SKM-1 (cell line): ENCODE results near the gene MAEA.

Source experiments
- DNase-seq: peaks from one replicate; lab custom pipeline; 2025; ENCODE audit not compliant: unreplicated experiment; lab: John Stamatoyannopoulos, UW

MAEA gene

DNA sequence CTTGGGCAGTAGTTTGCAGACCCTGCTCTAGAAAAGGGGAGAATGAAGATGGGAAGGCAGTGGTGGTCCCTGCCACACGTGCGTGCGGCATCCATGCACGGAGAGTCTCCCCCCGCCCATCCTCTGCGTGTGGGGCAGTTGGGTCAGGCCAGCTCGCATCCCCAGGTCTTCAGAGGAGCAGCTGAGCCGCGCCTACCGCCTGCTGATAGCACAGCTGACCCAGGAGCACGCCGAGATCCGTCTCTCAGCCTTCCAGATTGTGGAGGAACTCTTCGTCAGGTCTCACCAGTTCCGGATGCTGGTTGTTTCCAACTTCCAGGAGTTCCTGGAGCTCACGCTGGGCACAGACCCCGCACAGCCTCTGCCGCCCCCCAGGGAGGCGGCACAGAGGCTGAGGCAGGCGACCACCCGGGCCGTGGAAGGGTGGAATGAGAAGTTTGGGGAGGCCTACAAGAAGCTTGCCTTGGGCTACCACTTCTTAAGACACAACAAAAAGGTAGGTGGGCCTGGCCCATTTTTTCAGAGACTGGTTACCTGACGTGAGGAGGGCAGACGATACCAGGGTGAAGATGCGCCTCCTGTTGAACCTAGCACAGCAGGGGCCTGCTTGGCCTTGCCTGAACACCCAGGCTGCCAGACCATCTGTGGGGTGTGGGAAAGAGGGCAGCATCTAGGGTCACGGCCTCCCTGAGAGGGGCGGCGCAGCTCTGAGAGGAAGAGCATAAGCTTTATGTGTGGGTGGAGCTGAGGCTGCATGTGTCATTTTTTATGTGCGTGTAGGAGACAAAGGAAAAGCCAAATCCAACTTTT, 59.9 kb downstream of the MAEA start:
- DNase-seq = no peak

DNA sequence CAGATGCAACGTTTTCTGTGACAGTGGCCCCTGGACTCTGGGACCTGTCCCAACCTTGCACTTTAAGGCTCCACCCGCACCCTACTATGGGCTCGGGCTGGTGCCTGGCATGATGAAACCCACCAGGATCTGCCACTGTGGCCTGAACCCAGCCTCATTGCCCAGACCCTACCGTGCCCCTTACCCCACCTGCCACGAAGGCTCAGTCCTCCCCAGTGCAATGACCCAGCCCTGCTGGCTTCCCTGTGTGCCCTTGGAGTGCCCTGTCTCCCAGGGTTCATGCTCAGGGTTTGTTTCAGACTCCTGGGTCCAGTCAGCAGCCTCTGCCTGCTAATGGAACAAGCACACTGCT, 60.5 kb downstream of the MAEA start:
- no peak for DNase-seq

DNA sequence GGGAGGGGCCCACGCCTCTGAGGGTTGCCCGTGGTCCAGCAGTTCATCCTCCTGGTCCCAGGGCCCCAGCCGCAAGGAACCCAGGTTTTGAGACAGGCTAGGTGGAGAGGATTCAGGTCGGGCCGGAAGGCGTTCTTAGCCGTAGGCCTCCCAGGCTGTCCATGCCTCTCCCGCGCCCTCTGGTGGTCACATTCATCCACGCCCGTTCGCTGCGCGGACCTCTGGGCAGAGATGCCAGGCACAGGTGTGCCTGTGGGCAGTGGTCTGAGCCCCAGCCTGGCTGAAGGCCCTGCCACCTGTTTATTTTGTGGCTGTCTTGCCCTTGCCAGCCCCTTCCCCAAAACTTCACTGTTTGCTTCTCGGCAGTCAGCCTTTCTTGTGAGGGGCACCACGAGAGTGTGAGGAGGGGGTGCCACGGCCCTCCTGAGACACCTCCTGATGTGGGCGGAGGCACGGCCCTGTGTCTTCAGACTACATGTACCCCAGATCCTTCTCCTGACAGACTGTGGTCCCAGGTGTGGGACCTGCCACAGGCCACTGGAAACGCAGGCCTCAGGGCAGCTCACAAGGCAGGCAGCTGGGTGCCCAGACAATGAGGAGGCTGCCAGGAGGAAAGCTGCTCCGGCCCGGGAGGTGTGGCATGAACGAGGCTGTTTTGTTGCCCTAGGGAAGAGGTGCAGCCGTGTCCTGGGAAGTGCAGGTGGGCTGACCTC, 62.3 kb downstream of the MAEA start:
- DNase-seq = peak; percentile 71

DNA sequence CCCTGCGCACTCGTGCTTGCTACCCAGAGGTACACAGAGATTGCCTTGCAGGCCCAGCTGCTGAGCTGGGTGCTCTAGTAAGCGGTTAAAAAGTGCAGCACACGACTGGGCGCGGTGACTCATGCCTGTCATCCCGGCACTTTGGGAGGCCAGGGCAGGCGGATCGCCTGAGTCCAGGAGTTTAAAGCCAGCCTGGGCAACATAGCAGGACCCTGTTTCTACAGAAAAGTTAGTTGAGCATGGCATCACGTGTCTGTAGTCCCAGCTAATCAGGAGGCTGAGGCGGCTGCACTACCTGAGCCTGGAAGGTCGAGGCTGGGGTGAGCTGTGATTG, 62.8 kb downstream of the MAEA start:
- no peak for DNase-seq

DNA sequence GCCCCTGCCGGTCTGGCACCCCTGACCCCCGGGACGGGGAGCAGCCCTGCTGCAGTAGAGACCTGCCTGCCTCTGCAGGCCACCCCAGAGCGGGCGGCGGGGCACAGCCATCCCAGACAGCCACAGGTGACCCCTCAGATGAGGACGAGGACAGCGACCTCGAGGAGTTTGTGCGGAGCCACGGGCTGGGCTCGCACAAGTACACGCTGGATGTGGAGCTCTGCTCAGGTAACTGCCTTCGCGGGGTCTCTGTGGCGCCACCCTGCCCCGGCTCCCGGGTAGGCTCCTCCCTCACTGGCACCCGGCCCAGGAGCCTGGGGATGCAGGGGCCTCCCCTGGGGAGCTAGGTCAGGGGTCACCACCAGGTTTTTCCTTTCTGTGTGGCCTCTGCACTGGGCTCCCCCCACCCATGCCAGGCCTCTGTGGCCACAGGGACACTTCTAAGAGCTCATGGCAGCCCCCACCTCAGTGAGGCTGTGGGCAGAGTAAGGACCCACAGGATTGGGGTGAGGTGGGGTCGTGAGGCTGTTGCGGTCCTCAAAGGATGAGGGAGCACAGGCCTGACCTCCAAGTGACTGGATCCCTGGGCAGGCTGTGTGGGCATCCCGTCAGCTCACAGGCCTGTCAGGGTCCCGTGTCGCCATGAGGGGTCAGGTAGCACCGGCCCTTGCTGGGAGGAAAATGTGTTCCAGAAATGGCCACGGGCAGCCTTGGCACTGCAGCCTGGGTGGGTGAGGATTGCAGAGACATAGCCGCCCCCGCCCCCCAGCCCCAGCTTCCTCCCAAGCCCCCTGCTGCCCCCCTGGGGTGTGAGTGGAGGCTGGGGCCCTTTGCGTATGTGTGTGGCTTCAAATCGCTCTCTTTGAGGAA, 63.7 kb downstream of the MAEA start:
- DNase-seq = no peak

DNA sequence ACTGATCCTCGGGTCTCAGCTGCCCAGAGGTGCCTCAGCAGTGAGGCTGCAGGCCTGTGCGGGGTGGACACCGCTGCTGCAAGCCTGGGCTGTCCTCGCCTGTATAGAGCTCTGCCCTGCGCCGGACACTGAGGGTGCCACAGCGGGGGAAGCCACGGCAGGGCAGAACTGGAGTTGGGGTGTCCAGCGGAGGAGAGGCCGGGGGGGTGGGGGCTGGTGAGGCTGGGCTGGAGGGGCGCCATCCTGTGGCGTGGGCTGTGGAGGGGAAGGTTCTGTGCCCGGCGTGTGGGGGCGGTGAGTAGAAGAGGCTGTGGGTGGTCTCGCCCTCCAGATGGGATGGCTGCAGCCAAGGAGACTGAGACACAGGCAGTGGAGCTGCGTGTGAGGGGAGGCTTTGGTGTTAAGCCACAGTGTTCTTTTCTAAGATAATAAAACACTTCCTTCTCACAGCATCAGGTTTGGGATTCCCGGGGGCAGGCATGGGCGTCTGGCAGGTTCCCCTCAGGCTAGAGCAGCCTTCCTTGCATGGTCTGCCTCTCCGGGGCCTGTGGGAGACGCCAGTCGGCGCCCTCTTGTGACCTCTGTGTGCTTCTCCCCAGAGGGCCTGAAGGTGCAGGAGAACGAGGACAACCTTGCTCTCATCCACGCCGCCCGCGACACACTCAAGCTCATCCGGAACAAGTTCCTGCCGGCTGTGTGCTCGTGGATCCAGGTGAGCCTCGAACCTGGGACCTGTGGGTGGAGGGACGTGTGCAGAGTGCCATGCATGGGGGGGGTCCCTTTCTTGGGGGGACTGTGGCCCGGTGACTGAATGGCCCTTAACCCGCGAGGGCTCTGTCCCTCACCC, 64.7 kb downstream of the MAEA start:
- DNase-seq = no peak

DNA sequence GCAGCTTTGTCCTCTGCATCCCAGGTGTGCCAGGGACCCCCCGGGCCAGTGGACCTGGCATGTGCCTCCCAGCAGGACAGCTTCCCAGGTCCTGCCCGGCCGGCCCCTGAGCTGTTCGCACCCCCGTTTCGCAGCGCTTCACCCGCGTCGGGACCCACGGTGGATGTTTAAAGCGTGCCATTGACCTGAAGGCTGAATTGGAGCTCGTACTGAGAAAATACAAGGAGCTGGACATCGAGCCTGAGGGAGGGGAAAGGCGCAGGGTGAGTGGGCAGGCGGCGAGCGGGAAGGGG, 65.2 kb downstream of the MAEA start:
- no peak for DNase-seq

DNA sequence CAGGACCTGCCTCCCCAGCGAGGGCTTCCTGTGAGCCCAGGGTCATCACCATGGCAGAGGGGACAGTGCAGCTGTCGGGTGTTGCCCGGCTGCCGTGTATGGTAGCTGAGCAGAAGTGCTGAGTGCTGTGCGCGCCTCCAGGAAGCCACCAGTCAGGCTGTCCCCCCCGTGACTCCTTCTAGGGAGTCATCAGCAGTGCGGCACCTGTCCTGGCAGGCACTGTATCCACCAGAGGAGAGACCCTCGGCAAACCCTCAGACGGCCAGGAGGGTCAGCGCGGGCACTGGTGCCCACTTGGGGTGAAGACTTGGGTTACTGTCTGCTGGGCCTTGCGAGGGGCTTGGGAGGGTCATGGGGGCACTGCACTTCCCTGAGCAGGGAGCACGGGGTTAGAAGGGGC, 65.7 kb downstream of the MAEA start:
- no peak for DNase-seq

DNA sequence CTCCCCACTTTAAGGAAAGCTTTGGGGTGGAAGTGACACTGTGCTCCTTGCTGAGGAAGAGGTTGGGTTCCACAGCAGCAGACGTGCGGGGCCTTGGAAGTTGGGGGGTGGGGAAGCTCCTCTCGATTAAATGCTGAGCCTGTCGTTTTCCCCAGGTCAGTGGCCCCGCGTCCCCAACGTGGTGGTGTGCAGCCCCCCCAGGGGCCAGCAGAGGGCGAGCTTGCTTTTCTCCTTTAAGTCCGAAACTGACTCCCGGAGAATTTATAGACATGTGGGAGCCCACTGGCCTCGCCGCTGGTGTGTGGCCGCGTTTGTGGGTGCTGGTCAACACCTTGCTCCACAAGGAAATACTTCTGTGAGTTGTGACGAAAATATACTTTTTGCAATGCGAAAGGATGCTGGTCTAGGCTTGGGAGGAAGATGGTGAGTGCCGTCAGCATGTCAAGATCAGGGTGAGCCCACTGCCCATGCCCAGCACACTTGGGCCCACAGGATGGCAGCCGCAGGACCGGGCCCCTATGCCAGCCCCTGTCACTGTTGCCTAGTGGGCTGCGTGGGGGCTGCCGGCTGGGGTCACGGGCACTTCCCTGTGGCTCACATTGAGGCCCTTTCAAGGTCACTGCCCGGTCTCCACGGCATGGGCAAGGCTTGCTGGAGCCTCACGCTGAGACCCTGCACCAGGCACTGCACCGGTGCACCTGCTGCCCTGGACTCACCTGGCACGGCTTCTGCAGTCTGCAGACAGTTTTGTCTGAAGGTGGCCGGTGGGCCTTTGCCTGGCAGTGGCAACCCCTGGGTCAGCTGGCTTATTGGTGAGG, 66.7 kb downstream of the MAEA start:
- DNase-seq = no peak

DNA sequence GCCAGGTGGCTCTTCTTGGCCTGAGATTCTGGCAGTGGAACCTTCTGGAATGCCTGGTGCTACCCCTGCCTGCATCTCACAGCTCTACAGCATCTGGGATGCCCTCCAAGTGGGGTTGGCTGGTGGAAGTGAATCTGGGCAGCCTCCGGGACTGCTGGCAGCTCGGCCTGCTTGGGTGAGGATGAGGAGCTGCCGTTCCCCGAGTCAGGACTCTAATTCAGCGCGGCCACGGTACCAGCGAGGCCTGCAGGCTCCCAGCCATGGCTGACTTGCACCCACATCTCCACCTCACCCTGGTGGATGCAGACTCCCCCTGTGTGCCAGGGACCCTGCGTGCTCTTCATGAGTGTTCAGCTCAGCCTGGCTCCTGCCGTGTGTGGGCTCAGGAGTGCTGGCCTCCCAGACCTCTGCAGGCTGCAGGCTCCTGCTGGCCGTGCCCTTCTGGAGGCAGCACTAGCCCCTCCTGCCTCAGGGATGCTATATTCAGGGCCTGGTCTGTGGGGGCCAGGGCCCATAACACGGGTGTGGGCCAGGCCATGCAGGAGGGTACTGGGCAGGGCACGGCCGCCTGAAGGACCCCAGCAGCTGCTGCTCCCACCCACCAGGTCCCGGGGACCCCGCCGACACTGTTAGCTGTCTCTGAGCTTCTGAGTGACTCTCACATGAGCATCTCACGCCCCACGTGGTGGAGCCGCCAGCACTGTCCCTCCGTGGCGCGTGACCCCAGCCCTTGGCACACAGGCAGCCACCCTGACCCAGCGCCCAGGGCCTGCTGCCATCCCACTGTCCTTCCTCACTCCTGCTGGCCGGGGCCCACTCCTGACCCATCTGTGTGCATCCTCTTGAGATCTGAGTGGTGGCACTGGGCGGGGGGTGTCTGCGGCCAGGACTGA, 67.9 kb downstream of the MAEA start:
- no peak for DNase-seq

DNA sequence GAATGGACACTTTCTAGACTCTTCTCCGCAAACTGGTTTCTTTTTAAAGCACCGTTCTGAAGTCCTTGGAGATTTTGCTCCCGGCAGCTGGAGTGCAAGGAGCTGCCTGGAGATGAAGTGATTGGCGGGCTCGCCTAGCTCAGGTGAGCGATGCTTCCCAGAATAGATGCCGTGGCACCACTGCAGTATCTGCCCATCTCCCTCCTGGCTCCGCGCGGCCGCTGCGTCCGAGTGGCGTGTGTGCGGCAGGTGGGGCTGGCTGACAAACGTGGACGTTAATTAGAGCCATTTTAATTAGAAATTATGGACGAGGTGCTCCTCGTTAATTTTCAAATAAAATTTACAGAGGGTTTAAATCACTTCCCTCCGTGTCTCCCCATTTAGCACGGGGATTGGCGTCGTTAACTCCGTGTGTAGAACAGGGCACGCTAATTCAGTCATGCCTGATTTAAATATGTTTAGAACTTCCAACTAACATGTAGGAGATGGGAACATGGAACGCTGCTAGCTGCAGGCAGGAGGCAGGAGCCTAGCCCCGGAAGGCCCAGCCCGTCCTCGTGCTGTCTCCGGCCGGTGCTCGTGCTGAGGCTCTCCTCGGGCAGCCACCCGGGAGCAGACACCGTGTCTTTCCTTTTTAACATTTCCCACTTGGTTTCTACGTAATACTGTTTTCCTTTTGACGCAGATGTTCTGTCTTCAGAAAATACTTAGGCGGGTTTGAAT, 68.9 kb downstream of the MAEA start:
- no peak for DNase-seq

DNA sequence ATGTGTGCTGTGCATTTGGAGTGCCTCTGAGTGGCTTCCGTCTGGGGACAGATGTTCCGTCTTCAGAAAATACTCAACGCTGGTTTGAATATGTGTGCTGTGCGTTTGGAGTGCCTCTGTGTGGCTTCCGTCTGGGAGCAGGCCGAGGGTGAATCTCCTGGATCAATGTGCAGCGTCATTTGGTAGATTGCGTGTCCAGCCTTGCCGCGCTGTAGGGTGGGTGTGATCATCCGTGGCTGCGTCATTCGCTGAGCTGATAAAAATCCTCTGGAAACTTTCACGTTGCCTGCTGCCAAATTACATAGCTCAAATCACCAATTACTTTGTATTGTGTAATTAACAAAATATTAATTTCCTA, 69.4 kb downstream of the MAEA start:
- no peak for DNase-seq

DNA sequence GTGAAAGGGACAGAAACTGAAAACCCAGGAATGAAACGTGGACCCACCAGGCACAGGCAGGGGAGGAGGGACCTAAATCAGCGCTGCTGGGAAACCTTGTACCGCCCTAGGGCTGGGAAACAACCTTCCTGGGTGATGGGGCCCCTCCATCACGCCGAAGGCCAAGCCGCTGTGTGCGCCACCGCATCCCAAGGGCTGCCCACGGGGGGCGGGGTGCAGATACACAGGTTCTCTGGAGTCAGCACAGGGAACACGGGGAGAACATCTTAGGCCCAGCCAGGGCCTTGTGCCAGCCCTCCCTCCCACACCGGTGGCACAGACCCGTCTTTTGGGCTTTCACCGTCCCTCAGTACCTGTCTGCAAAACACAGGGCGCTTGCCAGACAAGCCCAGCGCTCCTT, 70.3 kb downstream of the MAEA start:
- no peak for DNase-seq

DNA sequence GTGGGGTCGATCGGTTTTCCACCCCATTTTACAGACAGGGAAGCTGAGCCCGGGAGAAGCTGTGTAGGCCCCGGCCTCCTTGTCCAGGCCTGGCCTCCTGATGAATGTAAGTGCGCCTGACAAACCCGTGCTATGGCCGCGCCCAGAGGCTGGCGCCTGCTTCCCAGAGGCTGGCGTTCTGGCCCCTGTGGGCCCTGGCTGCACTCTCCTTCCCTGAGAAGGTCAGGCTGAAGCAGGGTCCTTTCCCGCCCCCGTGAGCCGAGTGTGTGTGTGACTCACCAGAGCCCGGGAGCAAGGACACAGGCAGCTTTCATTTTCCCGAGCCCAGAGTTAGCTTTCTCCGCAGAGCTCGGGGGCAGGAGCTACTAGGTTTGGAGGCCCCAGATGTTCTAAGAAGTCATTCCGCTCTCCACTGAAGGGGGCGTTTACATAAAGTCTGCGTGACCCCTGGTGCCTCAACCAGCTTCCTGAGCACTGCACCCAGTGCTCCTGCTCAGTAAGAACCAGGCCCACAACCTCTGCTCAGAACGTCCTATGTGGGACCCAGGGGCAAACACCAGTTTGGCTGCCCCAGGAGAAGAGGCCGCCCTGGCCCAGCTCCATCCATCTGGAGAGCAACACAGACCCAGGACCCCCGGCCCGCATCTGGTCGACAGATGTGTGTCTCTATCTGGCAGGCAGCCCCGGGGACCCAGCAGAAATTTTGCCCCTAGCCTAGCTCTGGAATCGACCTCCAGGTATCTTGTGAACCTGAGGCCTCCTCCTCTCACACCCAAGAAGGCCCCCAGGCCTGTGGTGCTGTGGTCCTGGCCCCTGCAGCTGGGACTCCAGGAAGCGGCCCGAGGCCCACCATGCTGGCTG, 71.0 kb downstream of the MAEA start:
- DNase-seq = no peak

DNA sequence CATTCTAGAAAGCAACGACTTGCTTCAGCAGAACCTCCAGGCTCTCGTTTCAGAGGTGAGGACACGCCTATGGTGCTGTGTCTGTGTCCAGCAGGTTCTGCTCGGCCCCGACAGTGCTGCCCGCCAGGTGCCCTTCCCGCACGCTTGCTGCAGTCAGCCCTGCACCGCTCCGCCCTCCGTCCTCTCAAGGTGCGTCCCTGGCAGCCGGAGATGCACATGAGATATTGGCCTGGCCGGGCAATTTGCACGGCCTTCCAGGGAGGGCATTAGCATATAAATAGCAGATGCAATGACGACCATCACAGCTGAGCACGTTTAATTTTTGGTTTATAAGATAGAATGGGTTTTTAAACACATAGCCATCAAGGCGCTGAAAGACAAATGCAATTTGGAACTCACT, 71.7 kb downstream of the MAEA start:
- DNase-seq = no peak

DNA sequence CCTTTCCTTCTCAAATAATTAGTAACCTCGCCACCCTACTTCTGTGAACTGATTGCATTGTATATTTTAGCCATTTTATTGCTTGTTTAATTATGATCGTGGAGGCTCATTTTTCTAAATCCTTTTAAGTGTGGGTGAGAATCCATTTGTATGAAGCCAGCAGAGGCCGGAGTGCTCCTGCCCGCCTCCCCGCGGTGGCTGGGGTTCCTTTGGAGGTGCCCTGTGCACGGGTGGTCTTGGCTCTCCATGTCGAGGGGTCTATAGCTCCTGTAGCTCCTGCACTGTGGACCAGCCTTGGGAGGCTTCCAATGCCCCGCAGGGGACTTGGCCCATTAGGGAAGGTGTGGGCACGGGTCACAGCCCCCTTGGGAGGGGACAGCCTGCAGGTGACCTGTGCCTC, 72.4 kb downstream of the MAEA start:
- no peak for DNase-seq

DNA sequence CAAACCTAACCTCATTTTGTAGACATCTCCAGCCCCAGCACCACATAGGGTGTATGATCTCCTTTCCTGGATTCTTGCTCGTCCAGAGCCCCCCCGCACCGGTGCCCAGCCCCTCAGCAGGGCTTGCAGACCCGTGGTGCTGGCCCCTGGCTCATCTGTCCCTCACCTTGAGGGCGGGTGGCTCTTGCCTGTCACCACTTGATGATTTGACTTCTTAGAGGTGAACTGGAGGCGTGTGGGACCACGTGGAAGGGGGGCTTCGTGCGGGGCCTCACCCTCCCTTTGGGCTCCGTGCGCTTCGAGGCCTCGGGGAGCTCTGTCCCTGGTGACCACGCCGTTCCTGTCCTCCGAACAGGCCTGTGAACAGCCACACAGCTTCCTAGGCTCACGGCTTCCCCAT, 72.8 kb downstream of the MAEA start:
- DNase-seq = no peak

DNA sequence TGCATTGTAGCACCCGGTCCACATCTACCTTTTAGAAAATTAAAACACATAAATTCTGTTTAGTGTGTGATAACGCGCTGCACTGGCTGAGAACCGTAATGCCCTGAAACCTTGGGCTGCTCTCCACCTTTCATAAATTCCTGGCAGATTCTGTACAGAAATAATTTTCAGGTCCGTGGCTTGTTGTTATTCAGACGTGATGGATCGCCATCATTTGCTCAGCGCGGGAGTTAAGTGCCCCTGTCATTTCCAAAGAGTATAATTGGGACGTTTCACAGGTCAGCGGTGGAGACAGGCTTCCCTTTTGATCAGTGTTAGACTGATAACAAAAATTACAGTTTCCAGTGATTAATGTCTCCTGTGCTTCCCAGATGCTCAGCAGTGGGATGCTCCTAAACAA, 73.8 kb downstream of the MAEA start:
- no peak for DNase-seq
